ENCODE results near the gene PDE6A.
A peak's percentile ranks its signal among the peaks of the same experiment; 100 is the strongest.

PDE6A gene

GRCh38 chr5:149944666-149945065, at the start of gene PDE6A:
PDE6A (minus strand) TSS chr5:149944793; CDS start chr5:149944673, 120 bp downstream.
- H3K9me3 Mint-ChIP-seq (ENCODE audit: low read depth), result no peaks in the 10 kb centered on the region
- H3K36me3 Mint-ChIP-seq, result no peaks in the 10 kb centered on the region
- no peak within 1 kb of the TSS for H3K27ac Mint-ChIP-seq
- peaks cover 5% of the 10 kb centered on the region for H3K27me3 Mint-ChIP-seq
- H3K4me1 Mint-ChIP-seq (ENCODE audit: low read depth), result no peaks in the 10 kb centered on the region
- H3K4me3 Mint-ChIP-seq, result no peak within 1 kb of the TSS

GRCh38 chr5:149993471-149993870, 48.9 kb upstream of the PDE6A start:
- H3K27ac Mint-ChIP-seq, result no peak overlapping the region
- H3K9me3 Mint-ChIP-seq (ENCODE audit: low read depth), result no peaks in the 10 kb centered on the region
- no peak overlapping the region for H3K4me3 Mint-ChIP-seq
- H3K27me3 Mint-ChIP-seq, result no peaks in the 10 kb centered on the region
- H3K4me1 Mint-ChIP-seq (ENCODE audit: low read depth), result peaks cover 2% of the 10 kb centered on the region
- H3K36me3 Mint-ChIP-seq, result peaks cover 2% of the 10 kb centered on the region

DNA sequence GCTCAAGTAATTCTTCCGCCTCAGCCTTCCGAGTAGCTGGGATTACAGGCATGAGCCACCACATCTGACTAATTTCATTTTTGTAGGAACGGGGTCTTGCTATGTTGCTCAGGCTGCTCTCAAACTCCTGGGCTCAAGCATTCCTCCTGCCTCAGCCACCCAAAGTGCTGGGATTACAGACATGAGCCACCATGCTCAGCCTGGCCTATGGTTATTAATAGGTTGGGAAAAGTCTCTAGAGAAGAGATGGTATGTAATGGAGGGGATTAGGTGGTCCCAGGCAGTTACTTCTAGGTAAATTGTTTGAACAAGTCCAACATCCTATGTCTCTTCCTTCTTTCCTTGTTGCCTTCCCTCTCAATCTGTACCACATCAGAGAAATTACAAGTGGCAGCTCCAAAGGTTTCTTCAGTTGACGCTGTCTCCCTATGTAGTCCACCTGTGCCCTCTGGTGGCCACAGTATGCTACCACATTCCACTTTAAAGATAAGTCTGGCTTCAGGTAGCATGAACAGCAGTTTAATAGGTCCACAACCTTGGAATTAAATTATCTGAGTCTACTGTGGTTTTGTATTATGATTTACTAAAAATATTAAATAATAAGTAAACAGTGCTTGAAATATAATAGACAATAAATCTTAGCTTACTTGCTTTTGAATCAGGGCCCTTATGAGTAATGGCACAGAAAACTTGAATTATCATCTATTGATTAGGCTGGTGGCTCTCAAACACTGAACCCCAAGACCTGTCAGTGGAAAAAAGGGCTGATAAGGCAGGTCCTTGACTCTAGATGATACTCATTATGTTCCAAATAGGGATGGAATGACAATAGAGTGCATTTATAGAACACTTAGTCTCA, 46.2 kb upstream of the PDE6A start:
- Mint-ChIP-seq H3K36me3 (peaks cover 1% of the 10 kb centered on the region), H3K4me1 (ENCODE audit: low read depth) (no peaks in the 10 kb centered on the region), H3K27me3 (no peaks in the 10 kb centered on the region), H3K4me3 (no peak overlapping the region), H3K9me3 (ENCODE audit: low read depth) (no peaks in the 10 kb centered on the region), H3K27ac (no peak overlapping the region)

DNA sequence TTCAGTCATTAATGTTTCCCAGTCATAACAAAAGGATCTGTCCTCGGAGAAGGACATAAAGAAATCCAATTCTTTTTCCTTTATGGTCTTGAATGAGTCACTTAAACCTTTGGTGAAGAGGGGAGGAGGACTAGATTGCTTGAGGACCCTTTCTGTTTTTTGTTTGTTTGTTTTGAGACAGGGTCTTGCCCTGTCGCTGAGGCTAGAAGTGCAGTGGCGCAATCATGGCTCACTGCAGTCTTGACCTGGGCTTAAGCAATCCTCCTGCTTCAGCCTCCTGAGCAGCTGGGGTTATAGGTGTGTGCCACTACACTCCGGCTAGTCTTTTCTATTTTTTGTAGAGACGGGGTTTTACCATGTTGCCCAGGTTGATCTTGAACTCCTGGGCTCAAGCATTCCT, 43.5 kb upstream of the PDE6A start:
- Mint-ChIP-seq H3K27me3 (no peaks in the 10 kb centered on the region), H3K4me3 (no peak overlapping the region), H3K27ac (no peak overlapping the region), H3K9me3 (ENCODE audit: low read depth) (no peaks in the 10 kb centered on the region), H3K4me1 (ENCODE audit: low read depth) (no peaks in the 10 kb centered on the region), H3K36me3 (no peaks in the 10 kb centered on the region)

DNA sequence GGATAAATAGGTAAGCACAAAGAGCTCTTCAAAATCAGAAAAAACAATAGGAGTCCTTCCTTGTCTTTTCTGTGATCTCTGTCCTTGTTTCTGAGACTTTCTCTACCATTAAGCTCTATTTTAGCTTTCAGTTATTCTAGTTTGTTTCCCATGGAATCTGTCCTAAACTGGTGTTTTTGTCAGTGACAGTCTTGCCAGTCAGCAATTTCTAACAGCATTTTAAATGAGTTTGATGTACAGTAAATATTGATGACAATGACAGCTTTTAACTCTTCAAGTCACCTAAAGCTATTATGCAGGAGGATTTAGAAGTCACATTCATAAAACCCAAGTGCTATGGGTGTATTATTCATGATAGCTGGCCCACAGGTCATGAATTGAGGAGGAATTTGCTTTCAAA, 37.9 kb upstream of the PDE6A start:
- Mint-ChIP-seq H3K9me3 (ENCODE audit: low read depth) (no peaks in the 10 kb centered on the region), H3K27ac (peak overlapping the region; percentile 17), H3K4me1 (ENCODE audit: low read depth) (no peaks in the 10 kb centered on the region), H3K27me3 (no peaks in the 10 kb centered on the region), H3K36me3 (peaks cover 15% of the 10 kb centered on the region), H3K4me3 (no peak overlapping the region)

DNA sequence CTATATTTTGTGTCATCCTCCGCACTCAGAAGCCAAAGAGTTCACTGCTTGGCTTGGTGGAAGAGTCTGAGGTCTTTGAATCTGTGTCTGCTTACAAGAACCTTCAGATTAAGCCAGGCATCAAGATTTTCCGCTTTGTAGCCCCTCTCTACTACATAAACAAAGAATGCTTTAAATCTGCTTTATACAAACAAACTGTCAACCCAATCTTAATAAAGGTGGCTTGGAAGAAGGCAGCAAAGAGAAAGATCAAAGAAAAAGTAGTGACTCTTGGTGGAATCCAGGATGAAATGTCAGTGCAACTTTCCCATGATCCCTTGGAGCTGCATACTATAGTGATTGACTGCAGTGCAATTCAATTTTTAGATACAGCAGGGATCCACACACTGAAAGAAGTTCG, 36.6 kb upstream of the PDE6A start:
- Mint-ChIP-seq H3K27me3 (no peaks in the 10 kb centered on the region), H3K27ac (no peak overlapping the region), H3K9me3 (ENCODE audit: low read depth) (no peaks in the 10 kb centered on the region), H3K36me3 (peaks cover 16% of the 10 kb centered on the region), H3K4me3 (no peak overlapping the region), H3K4me1 (ENCODE audit: low read depth) (no peaks in the 10 kb centered on the region)

- Mint-ChIP-seq H3K27ac (no peak overlapping the region), H3K4me1 (ENCODE audit: low read depth) (no peaks in the 10 kb centered on the region), H3K36me3 (peaks cover 20% of the 10 kb centered on the region), H3K27me3 (no peaks in the 10 kb centered on the region), H3K4me3 (no peak overlapping the region), H3K9me3 (ENCODE audit: low read depth) (no peaks in the 10 kb centered on the region)
These were observed 35.3 kb upstream of the PDE6A start for GRCh38 chr5:149979896-149980295.

DNA sequence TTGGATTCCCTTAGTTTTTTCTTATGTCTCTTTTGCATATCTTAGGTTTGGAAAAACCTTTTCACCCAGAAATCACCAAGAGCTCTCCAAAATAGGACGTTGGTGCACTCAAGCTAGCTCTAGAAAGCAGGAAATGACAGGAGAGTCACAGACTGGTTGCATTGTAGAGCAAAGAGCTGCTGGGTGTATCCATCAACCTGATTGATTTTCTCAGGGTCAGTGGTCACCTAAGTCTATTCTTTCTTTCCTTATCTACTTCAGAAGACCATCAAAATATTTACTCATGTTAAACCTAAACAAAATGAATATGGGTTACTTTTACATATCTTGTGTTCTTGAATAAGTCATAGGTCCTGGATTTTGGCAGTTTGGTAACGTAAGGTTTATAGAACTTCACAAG, 30.8 kb upstream of the PDE6A start:
- Mint-ChIP-seq H3K27me3 (no peaks in the 10 kb centered on the region), H3K36me3 (peaks cover 20% of the 10 kb centered on the region), H3K4me1 (ENCODE audit: low read depth) (peaks cover 4% of the 10 kb centered on the region), H3K27ac (no peak overlapping the region), H3K4me3 (no peak overlapping the region), H3K9me3 (ENCODE audit: low read depth) (no peaks in the 10 kb centered on the region)

- H3K27ac Mint-ChIP-seq, result no peak overlapping the region
- H3K36me3 Mint-ChIP-seq, result peaks cover 9% of the 10 kb centered on the region
- H3K27me3 Mint-ChIP-seq, result no peaks in the 10 kb centered on the region
These were observed 24.8 kb upstream of the PDE6A start for GRCh38 chr5:149969181-149969930.

GRCh38 chr5:149966946-149967345, 22.4 kb upstream of the PDE6A start:
- Mint-ChIP-seq H3K27me3 (no peaks in the 10 kb centered on the region), H3K27ac (no peak overlapping the region), H3K36me3 (peaks cover 9% of the 10 kb centered on the region), H3K4me3 (no peak overlapping the region), H3K4me1 (ENCODE audit: low read depth) (peaks cover 21% of the 10 kb centered on the region), H3K9me3 (ENCODE audit: low read depth) (no peaks in the 10 kb centered on the region)

More at GRCh38 chr5:149969181-149969930, 24.8 kb upstream of the PDE6A start:
- H3K4me3 Mint-ChIP-seq, result no peak overlapping the region
- H3K9me3 Mint-ChIP-seq (ENCODE audit: low read depth), result no peaks in the 10 kb centered on the region
- H3K4me1 Mint-ChIP-seq (ENCODE audit: low read depth), result peaks cover 13% of the 10 kb centered on the region

GRCh38 chr5:149963729-149964128, 19.1 kb upstream of the PDE6A start:
- H3K27ac Mint-ChIP-seq, result no peak overlapping the region
- peaks cover 5% of the 10 kb centered on the region for H3K36me3 Mint-ChIP-seq
- no peaks in the 10 kb centered on the region for H3K27me3 Mint-ChIP-seq
- no peak overlapping the region for H3K4me3 Mint-ChIP-seq
- no peaks in the 10 kb centered on the region for H3K9me3 Mint-ChIP-seq (ENCODE audit: low read depth)
- peaks cover 41% of the 10 kb centered on the region for H3K4me1 Mint-ChIP-seq (ENCODE audit: low read depth)

DNA sequence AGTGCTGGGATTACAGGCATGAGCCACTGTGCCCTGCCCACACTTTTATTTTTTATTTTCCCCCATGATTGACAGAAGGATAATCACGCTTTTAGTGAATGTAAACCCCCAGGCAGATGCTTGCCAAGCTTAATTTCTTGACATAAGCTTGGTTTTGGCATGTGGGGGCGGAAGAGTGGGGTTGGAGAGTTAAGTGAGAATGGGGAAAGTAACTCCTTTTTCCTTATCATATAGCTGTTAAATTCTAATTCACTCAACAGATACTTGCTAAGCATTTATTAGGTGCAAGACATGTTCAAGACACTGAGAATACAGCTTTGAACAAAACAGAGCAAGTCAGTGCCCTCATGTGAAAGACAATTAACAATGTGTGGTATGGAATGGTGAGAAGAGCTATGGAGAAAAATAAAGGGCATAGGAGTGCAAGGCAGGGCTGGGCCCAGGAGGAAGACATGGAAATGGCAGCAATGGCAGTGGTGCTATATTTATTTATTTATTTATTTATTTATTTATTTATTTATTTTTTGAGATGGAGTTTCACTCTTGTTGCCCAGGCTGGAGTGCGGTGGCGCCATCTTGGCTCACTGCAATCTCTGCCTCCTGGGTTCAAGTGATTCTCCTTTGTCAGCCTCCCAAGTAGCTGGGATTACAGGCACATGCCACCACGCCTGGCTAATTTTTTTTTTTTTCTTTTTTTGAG, 18.2 kb upstream of the PDE6A start:
- Mint-ChIP-seq H3K36me3 (peaks cover 5% of the 10 kb centered on the region), H3K9me3 (ENCODE audit: low read depth) (no peaks in the 10 kb centered on the region), H3K27me3 (no peaks in the 10 kb centered on the region), H3K4me1 (ENCODE audit: low read depth) (peaks cover 41% of the 10 kb centered on the region), H3K4me3 (peak overlapping the region; percentile 89), H3K27ac (no peak overlapping the region)

DNA sequence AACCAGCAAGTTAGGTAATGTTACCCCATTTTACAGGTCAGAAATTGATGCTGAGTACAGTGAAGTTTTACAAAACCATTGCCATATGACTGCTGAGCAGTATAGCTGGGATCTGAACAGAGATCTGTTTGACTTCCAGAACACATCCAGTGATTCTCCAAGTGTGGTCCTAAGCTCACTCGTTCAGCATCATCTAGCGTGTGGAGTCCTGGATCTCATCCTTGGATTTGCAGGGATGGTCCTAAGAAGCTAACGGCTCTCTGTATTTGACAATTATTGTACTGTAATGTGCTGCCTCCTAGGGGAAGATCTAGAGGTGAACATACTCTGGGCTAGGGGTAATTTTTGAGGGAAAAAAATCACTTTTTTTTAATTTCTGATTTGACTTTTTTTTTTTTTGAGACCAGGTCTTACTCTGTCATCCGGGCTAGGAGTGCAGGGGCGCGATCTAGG, 17.4 kb upstream of the PDE6A start:
- Mint-ChIP-seq H3K27me3 (no peaks in the 10 kb centered on the region), H3K4me3 (peak overlapping the region; percentile 89), H3K9me3 (ENCODE audit: low read depth) (no peaks in the 10 kb centered on the region), H3K4me1 (ENCODE audit: low read depth) (peaks cover 38% of the 10 kb centered on the region), H3K36me3 (peaks cover 5% of the 10 kb centered on the region), H3K27ac (peak overlapping the region; percentile 38)

DNA sequence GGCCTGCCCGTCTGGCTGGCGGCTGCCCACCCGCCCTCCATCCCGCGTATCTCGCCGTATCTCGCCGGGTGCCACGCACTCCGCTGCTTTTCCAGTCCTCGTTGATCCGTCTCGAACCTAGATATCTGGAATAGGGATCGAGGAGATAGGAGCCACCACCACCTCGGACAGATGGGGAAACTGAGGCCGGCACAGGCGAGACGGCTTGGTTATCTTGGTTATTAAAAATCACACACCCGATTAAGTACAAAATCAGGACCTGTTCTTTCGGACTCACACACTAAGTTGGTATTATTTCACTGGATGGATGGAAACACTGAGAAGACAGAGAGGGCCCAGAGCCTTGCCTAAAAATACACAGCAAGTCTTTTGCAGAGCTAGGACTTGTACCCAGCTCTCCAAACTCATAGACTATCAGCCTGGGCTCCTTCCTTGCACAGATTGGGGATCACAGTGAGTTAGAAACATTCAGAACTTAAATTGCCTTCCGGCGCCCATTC, 16.6 kb upstream of the PDE6A start:
- H3K9me3 Mint-ChIP-seq (ENCODE audit: low read depth), result no peaks in the 10 kb centered on the region
- H3K36me3 Mint-ChIP-seq, result peaks cover 5% of the 10 kb centered on the region
- peaks cover 38% of the 10 kb centered on the region for H3K4me1 Mint-ChIP-seq (ENCODE audit: low read depth)
- peak overlapping the region; percentile 89 for H3K4me3 Mint-ChIP-seq
- H3K27me3 Mint-ChIP-seq, result no peaks in the 10 kb centered on the region
- H3K27ac Mint-ChIP-seq, result peak overlapping the region; percentile 38

All from activated naive CD8-positive, alpha-beta T cell (primary cell).